GM08714 (cell line): ENCODE measurements around the gene STX8.

Experiments used
- H3K4me3 ChIP-seq: fragments of 200-500 bp; sonication (Bioruptor generic); 2 replicates; pipeline ENCODE4 v1.5.1; 2014; ENCODE audit warnings: mild to moderate bottlenecking, low read length, inconsistent platforms
- ZNF274 ChIP-seq: IDR thresholded peaks from 2 replicates; pipeline ENCODE4 v1.6.1; 2012; ENCODE audit warnings: mild to moderate bottlenecking, low read depth, low read length

Gene STX8

DNA sequence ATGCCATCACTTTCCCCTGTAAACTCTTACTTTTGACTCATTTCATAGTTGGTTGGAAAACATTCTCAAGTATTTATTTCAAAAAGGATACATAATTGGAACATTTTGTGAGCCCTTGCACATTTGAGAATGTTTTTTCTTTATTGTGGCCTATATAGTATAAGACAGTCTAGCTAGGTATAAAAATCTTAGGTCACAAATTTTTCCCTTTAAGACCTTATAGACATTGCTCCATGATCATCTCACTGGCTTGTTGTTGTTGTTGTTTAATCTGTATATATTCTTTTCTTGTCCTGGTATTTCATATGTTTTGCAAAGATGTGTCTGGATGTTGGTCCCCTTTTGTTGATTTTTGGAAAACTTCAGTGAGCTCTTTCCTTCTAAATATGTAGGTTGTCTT, 360.2 kb downstream of the STX8 start:
- TF ChIP-seq ZNF274, result no peak
- no peak overlapping the region for H3K4me3 ChIP-seq

DNA sequence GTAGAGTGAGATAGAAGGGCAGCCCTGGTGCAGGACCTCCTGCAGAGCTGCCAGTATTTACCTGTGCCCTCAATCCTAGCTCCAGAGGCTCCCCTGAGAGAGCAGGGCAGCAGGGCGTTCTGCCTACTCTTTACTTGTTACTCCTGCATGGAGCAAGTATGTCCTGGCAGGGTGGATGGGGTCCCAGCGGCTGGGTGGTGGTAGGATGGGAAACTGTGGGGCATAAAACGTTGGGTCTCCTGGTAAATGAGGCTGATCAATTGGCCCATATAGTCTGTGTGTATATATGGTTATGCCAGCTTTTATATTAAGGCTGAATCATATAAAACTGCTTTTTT, 362.3 kb downstream of the STX8 start:
- no peak overlapping the region for H3K4me3 ChIP-seq
- TF ChIP-seq ZNF274, result no peak

DNA sequence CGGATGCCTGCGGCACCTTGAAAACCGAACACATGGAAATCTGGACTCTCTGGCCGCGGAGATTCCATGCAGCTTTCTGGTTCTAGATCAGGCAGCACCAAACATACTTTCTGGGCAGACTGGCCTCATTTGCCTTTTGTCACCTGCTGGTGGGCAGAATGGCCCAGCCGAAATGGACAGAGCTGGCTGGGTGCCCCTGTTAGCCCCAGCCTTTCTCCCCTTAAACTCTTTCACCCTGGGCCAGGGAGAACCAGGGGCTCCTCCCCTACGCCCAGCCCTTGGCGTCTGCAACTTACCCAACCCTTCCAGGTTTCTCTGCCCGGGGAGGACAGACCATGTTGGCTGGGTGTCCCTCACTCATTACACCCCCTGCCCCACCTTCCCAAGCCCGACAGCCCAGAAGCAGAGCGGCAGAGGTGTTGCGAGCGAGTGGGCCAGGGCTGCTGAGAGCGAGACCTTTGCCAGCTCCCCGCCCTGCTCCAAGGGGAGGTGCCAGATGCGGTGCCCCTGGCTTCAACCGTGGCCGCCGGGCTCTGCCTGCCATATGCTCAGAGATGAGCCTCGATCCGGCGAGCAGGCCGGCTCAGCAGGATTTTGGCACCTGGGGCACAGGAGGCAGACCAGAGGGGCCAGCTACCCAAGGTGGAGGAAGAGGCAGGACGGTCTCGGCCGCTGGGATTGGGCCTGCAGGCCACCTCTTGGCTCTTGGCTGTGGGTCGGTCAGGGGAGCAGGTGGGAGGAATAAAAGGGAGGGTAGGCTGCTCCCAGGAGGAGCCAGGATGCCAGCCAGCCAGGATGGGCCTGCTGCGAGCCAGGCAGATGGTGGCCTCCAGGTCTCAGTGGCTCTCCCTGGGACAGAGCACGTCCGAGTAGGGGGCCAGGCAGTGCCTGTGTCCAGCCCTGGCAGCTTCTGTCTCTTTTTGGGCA, 363.0 kb downstream of the STX8 start:
- no peak for TF ChIP-seq ZNF274
- H3K4me3 ChIP-seq, result no peak overlapping the region

DNA sequence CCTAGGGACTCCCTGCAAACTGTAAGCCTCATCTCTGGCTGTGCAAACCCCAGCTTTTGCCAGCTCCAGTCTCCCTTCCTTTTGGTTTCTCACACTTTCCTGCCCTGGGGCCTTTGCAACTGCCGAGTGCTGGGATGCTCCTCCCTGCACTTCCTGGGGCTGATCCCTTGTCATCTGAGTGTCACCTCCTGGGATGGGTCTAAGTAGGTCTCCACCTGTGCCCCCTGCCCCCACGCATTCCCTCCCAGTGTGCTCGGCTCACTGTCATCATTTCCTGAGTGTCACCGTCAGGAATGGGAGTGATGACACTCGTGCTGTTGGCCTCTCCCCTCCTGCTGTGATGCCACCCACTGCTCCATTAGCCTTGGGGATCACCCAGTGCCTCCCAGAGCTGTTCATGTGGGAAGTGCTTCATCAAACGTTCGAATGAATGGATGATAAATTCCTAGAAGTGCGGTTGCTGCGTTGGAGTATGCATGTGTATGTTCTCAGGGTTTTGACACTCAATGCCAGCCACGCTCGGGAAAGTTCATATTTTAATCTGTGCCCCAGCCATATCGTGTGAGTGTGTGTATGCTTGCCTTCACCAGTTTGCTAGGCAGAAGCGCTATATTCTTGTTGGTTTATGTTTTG, 364.4 kb downstream of the STX8 start:
- TF ChIP-seq ZNF274, result no peak
- H3K4me3 ChIP-seq, result no peak overlapping the region

DNA sequence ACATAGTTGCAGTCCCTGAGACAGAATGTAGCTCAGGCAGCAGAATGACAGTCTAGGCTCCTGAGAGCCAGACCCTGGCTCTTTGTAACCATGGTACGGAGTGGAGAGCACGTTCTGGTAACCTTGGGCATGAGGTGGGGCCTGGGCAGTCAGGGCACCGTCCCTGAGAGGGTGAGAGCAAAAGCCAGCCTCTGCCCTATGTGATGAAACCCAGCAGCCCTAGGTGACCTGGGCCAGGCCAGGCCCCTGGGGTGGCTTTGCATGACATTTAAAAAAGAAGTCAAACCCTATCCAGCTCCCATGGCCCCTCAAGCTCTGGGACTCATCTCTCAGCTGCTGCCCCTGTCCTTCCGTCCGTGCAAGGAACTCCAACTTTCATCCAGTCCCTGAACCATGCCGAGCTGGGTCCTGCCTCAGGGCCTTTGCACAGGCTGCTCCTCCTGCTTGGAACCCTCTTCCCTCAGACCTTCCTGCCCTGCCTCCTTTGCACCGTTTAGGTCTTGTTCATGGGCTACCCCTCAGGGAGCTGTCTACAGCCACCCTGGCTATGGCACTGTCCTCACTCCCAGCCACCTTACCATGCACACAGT, 365.7 kb downstream of the STX8 start:
- H3K4me3 ChIP-seq, result no peak overlapping the region
- no peak for TF ChIP-seq ZNF274

DNA sequence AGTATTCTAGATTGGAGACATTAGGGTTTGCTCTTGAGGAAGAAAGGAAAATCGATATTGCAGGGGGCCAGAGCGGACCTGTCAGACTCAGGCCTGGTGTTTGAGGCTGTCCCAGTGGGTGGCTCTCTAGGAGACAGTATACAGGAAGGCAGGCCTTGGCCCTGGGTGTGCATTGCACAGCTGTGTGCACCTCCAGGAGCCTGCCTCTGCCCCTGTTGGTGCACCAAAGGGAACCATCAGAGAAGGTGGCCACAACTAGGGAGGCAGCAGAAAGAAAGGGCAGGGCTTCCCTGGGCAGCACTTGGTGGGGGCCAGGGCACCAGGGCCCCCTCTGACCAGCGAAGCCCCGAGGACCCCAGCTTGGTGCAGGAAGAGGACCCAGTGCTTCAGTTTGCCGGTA, 366.3 kb downstream of the STX8 start:
- TF ChIP-seq ZNF274, result no peak

DNA sequence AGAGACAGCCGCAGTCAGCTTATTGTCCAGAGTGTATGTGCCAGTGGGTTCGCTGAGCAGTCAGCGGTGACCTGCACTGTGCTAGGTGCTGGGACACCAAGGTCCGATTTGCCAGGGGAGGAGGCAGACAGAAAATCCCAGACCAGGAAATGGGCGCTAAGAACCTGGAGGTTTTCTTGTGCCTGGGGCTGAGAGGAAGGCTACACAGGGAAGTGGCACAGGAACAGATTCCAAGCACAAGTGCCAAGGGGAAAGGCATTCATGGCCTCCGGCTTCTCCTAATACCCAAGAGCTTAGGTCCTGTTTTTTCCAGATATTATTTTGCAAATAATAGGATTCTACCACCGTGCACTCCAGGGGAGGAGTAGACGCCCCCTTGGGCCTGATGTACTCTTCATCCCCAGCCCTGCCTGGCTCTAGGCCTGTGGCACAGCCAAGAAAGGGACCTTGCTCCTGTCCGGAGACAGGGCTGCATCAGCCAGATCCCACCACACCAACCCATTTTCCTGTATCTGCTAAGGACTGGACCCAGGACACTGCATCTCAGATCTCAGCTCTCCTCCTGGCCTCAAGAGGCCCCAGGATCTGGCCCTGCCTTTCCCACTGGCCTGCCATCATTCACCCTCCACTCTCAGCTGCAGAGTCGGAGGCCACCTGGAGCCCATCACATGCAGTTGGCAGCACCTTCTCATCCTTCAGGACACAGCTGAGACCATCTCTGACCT, 367.1 kb downstream of the STX8 start:
- no peak overlapping the region for H3K4me3 ChIP-seq
- TF ChIP-seq ZNF274, result no peak

More for the DNA sequence above, 366.3 kb downstream of the STX8 start:
- H3K4me3 ChIP-seq, result no peak overlapping the region

DNA sequence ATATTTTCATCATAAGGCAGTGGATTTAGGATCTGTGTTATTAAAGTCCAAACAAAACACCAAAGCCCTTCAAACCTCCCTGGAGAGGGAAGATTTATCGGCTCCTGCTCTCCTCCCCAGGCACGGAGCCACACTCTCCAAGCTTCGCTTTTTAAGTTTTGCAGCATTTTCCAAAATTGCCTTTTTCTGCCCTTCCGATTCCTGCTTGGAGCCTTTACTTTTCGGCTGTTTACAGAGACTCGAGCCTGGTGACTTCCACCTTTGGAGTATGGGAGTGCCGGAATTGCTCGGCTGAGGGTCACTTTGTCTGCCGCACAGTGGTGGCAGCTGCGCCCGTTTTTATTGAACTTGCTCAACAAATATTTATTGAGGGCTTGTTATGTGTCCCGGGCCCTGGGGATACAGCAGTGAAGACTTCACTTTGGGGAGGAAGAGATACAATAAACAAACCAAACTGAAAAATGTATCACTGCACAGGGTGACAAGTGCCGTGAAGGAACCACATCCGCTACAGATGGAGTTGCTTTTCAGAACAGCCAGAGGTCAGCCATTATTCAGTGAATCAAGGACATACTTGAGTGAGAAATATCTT, 368.8 kb downstream of the STX8 start:
- TF ChIP-seq ZNF274, result no peak
- no peak overlapping the region for H3K4me3 ChIP-seq

DNA sequence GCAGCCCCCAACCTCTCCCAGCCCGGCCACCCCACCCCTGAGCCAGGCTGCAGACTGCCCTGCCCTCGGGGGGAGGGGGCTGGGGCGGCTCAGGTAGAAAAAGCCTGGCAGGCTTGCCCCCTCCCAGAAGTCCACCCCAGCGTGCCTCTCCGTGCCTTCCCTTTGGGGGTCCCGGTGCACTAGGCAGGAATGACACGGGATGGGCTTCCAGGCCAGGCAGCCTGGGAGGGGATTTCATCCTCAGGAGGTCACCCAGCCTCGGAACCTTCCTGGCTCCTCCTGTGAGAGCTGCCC, 369.3 kb downstream of the STX8 start:
- TF ChIP-seq ZNF274, result no peak
- H3K4me3 ChIP-seq, result no peak overlapping the region

DNA sequence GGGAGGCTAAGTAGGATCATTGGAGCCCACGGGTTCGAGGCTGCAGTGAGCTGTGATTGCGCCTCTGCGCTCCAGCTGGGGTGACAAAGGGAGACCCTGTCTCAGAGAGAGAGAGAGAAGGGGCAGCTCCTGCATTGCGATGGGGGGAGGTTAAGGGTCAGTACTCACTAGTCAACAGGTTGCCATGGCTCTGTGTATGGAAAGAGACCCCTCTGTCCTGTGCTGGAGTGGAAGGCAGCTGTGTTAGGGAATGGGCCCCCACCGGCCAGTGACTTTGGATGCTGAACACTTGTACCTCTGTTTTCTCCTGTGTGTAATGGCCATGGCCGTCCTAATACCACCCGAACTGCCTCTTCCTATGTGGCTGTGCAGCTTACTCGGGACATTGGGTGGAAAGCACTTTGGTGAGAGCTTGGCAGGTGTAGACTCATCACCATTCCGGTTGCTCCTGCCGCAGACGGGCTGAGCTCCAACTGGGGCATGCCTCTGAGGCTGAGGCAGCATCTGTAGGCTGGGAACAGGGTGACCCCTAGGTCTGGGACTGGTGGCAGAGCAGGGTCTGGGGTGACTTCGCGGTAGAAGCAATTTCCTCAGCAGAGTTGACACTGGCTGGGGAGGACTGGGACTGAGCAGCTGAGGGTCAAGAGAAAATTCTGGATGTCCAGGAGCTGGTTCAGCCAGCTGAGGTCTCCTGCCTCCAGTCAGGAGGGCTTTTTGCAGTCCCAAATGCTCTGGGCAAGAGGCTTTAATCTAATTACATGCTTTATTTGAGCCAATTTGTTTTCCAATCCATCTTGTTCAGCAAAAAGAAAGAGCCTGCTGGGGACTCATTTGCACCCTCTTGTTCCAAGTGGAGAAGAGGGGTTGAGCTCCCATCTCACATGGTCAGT, 369.9 kb downstream of the STX8 start:
- no peak for TF ChIP-seq ZNF274
- no peak overlapping the region for H3K4me3 ChIP-seq

DNA sequence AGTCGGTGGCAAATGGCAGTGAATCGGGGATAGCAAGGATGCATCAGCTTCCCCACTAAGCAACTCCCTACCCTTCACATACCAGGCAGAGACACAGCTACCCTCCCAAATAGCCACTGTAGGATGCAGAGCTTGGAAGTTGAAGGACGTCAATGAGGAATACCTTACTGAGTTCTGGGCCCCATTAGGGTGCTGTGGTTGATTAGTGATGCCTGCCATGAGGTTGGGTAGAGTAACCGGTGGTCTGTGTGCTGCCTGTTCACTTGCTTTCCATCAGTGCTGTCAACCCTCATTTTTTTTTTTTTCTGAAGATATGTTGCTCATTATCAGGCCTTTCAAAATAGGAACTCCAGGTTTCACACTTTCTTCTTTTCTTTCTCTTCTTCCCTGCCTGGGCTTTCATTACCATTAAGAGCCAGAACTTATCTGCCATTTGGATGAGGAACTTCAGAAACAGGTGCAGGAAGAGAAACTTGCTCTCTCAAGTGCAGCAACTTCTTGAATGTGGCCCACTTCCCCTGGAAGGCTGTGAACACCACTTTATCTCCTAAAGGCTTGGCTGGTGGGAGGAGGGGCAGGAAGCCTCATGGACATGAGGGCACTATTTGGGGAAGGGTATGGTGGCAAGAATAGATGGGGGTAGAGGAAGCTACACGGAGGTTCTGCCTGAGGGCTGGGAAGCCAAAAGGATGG, 370.8 kb downstream of the STX8 start:
- TF ChIP-seq ZNF274, result no peak
- H3K4me3 ChIP-seq, result no peak overlapping the region

DNA sequence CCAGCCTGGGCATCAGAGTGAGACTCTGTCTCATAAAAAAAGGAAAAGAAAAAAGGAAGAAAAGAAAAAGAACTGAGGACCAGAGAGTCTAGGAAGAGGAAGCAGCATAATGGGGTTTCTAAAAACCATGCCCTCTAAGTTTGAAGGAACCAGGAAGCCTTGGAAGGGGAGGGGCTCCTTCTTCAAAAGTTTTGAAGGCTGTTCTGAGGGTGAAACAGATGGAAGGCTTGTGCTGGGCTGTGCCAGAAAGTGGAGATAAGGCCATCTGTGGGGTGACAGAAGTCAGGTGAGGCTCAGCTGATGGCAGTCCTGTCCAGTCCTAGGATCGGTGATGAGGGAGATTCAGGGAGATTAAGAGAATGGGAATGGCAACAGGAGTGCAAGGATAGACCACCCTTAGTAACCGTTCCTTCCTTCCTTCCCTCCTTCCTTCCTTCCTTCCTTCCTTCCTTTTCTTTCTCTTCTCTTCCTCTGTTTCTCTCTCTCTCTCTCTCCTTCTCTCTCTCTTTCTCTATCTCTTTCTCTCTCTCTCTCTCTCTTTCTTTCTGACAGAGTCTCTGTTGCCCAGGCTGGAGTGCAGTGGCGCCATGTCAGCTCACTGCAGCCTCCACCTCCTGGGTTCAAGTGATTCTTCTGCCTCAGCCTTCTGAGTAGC, 371.7 kb downstream of the STX8 start:
- TF ChIP-seq ZNF274, result no peak
- H3K4me3 ChIP-seq, result no peak overlapping the region

DNA sequence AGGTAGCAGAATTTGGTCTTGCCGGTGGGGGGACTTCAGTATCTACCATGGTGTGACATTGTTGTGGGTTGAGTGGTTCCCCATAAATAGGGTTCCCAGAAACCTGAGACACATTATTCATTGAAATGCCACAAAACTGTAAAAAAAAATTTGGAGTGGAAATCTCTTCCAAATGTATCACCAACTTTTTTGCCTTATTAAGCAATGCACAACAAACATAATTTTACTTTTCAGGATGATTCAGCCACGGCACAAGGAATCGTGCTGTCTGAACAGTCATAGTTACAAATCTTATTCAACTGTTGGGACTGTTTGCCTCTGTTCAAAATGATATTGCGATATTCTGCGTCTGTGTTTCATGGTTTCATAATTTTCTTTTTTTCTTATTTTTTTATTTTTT, 373.1 kb downstream of the STX8 start:
- H3K4me3 ChIP-seq, result no peak overlapping the region
- TF ChIP-seq ZNF274, result no peak
